Kidney (tissue), 14 donors: Measurements from ENCODE around the gene WDR17. TPM values are rescaled to one million over a fixed set of nuclear protein-coding genes. Genes with fewer than 3 reads are reported as not detected.

Source experiments
- DNase-seq, 5 donors: peaks; one replicate each; pipeline ENCODE4 v3.0.0-alpha.2; 2013 to 2020
- FAIRE-seq: peaks from 2 replicates; lab custom pipeline; 2012; peaks lifted over from hg19 to GRCh38; lab: Jason Lieb, UNC
- H3K27ac ChIP-seq, 2 donors: one replicate each; pipeline ENCODE4 v1.7.0; 2013; ENCODE audit warnings: low read depth in 2 of 2, low read length in 2 of 2, inconsistent platforms in 1 of 2
- H3K27me3 ChIP-seq: one replicate; pipeline ENCODE4 v1.7.1; 2013; ENCODE audit warnings: low read length, inconsistent platforms; ENCODE audit not compliant: control insufficient read depth, insufficient read depth
- H3K36me3 ChIP-seq, 3 donors: one replicate each; pipeline versions ENCODE4 v1.7.0 to v1.7.1; 2013; ENCODE audit warnings: low read length in 3 of 3, control low read depth in 1 of 3, inconsistent platforms in 1 of 3; ENCODE audit not compliant: insufficient read depth in 3 of 3, control insufficient read depth in 2 of 3
- H3K4me1 ChIP-seq, 3 donors: one replicate each; pipeline versions ENCODE4 v1.7.0 to v1.7.1; 2013; ENCODE audit warnings: low read length in 3 of 3, inconsistent platforms in 1 of 3, low read depth in 1 of 3; ENCODE audit not compliant: control insufficient read depth in 2 of 3, insufficient read depth in 2 of 3
- H3K4me3 ChIP-seq, 3 donors: one replicate each; pipeline versions ENCODE4 v1.7.0 to v1.8.1; 2013; ENCODE audit warnings: low read length in 3 of 3, control low read depth in 1 of 3, inconsistent platforms in 1 of 3
- H3K9ac ChIP-seq, 3 donors: one replicate each; pipeline versions ENCODE4 v1.7.0 to v1.7.1; 2013; ENCODE audit warnings: low read length in 3 of 3, control low read depth in 1 of 3, inconsistent platforms in 1 of 3
- H3K9me3 ChIP-seq, 3 donors: one replicate each; pipeline versions ENCODE4 v1.7.0 to v1.7.1; 2013; ENCODE audit warnings: low read length in 3 of 3, control low read depth in 1 of 3, inconsistent platforms in 1 of 3; ENCODE audit not compliant: control insufficient read depth in 2 of 3, insufficient read depth in 1 of 3
- intact Hi-C: fragments of 100-400 bp; cut with DNase I; formaldehyde crosslinking; loops from one replicate; pipeline ENCODE4 v1.11.1; 2022
- polyA plus RNA-seq: library from polyadenylated mRNA; stranded (reverse); fragments of 350-450 nt; fragmentation: Illumina TruSeq; extraction: RNeasy Lipid Tissue Mini Kit (QIAGEN cat#74804); gene quantifications from one replicate; pipeline ENCODE4 v1.2.3, GENCODE V29; 2014; ENCODE audit warnings: low read depth, low replicate concordance; ENCODE audit not compliant: insufficient read depth
- total RNA-seq: library from RNA; stranded (reverse); fragmentation: NEBNext Ultra II Directional; extraction: Animal tissue kit (Norgen Biotek cat#: 25700); gene quantifications from one replicate; pipeline ENCODE4 v1.2.1, GENCODE V29; 2021
- TF ChIP-seq, protein P1 (sequence below): IDR thresholded peaks from 3 replicates; pipeline ENCODE4 v1.5.1; 2012; ENCODE audit warnings: mild to moderate bottlenecking, moderate library complexity, borderline replicate concordance; ENCODE audit not compliant: insufficient read depth; ENCODE audit errors: extremely low read depth
- donor health status: control.
- donor health status: control.
- donor health status: control.
- donor health status: control.
- donor health status: control.
- donor health status: DM: yes; HTN: yes; CAD: no.
- donor health status: Normal renal cell carcinoma (clear cell type).

WDR17 gene
- total and polyA plus RNA-seq, 2 donors from 2014 or later: 1.4 to 6.4 TPM

DNA sequence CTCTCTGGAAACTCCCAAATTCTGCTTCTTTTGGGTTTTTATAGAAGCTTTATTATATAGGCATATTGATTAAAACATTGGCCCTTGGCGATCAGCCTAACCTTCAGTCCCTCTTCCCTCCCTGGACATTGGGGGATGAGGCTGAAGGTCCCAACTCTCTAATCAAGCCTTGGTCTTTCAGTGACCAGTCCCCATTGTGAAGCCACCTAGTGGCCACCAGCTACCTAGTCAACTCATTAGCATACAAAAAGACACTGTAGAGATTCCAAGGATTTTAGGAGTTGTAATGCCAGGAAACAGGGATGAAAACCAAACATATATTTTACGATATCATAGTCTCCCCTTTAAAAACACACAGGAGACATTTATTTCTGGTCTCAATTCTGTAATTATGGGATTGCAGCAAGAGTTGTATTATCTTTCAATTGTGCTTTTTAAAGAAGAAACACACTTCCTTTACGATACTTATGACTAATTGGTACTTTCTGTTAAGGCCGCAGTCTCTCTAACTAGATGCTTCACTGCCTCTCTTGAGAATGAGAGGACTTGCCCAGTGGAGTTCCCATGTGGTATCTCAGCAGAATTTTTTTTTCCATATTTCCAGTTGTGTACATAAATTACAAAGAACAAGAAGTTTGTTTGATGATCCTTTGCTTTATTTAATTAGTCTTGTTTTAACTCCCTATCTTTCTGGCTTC, 58.2 kb downstream of the WDR17 start:
- no peaks in the 10 kb centered on the region for H3K4me1 ChIP-seq
- H3K36me3 ChIP-seq: peaks cover 0 to 2% (median 0%) of the 10 kb centered on the region in 3 donors
- no peaks in the 10 kb centered on the region for H3K27me3 ChIP-seq
- H3K4me3 ChIP-seq: no peak overlapping the region
- FAIRE-seq (no peak), DNase-seq (peak in 1 of 5 donors; percentile 26)
- TF ChIP-seq, protein P1, sequence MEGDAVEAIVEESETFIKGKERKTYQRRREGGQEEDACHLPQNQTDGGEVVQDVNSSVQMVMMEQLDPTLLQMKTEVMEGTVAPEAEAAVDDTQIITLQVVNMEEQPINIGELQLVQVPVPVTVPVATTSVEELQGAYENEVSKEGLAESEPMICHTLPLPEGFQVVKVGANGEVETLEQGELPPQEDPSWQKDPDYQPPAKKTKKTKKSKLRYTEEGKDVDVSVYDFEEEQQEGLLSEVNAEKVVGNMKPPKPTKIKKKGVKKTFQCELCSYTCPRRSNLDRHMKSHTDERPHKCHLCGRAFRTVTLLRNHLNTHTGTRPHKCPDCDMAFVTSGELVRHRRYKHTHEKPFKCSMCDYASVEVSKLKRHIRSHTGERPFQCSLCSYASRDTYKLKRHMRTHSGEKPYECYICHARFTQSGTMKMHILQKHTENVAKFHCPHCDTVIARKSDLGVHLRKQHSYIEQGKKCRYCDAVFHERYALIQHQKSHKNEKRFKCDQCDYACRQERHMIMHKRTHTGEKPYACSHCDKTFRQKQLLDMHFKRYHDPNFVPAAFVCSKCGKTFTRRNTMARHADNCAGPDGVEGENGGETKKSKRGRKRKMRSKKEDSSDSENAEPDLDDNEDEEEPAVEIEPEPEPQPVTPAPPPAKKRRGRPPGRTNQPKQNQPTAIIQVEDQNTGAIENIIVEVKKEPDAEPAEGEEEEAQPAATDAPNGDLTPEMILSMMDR: peak; percentile 51
- no peak overlapping the region for H3K27ac ChIP-seq
- no peaks in the 10 kb centered on the region for H3K9me3 ChIP-seq
- intact Hi-C loops: no loop called here
- H3K9ac ChIP-seq: no peak overlapping the region

DNA sequence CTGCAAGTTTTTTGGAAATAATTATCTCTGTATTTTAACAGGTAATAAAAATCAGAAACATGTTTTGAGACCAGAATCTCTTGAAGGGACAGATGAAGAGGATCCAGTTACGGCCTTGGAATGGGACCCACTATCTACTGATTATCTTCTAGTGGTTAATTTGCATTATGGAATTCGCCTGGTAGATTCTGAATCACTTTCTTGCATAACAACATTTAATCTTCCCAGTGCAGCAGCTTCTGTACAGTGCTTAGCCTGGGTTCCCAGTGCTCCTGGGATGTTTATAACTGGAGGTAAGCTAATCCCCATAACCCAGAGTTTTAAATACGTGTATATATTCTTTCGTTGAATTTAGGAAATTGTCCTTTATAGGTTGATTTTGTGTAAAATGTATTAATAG, 59.4 kb downstream of the WDR17 start:
- Histone ChIP-seq H3K4me1 (no peaks in the 10 kb centered on the region), H3K27me3 (no peaks in the 10 kb centered on the region), H3K4me3 (no peak overlapping the region), H3K36me3 (peaks cover 0 to 2% (median 0%) of the 10 kb centered on the region in 3 donors), H3K9me3 (no peaks in the 10 kb centered on the region), H3K9ac (no peak overlapping the region), H3K27ac (no peak overlapping the region)
- FAIRE-seq: no peak
- no peak for DNase-seq
- intact Hi-C loops: no loop called here
- TF ChIP-seq, protein P1: no peak

DNA sequence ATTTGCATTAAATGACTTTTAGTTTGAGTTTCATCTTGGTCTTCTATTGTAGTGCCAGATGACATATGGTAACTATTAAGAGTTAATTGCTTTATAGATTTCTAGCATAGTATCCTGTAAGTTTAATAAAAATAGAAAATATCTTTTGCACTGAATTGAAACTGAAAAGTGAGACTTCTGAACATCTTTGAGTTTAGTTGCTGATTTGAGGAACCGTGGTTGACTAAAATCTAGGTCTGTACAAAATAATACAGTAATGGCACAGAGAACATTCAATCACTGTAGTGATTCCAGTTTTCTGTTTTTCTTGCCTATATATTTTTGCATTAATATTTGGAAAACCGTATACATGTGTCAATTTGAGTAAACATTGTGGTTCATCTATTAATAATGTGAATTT, 69.0 kb downstream of the WDR17 start:
- FAIRE-seq (no peak), DNase-seq (no peak)
- TF ChIP-seq, protein P1: no peak
- Histone ChIP-seq H3K4me3 (no peak overlapping the region), H3K9me3 (no peaks in the 10 kb centered on the region), H3K4me1 (no peaks in the 10 kb centered on the region), H3K9ac (no peak overlapping the region), H3K27ac (no peak overlapping the region), H3K36me3 (no peaks in the 10 kb centered on the region), H3K27me3 (no peaks in the 10 kb centered on the region)
- intact Hi-C loops: no loop called here
